Heart left ventricle (tissue), 13 donors: ENCODE results near the gene SUFU.

Experiments
- POLR2A ChIP-seq, 2 donors: fragments of 450-650 bp; IDR thresholded peaks; one replicate each; pipeline ENCODE4 v1.6.1; 2017; ENCODE audit warnings: antibody characterized with exemption in 2 of 2, mild to moderate bottlenecking in 2 of 2, moderate library complexity in 2 of 2
- TF ChIP-seq, protein P1 (sequence below), 12 donors: fragments of 200-600 bp; sonication (generic) in 4 of 12; IDR thresholded peaks; one replicate each; pipeline versions ENCODE4 v1.5.0 to v1.8.0; 2018 to 2022; ENCODE audit warnings: antibody characterized with exemption in 12 of 12, mild to moderate bottlenecking in 5 of 12
- donor health status: ischemic (EF 13 %, LVEDD 7.1; RV severe dilation, severe dysfunction).
- donor health status: DM: no; HTN: yes; CAD: no.
- donor health status: DM: no; HTN: no; CAD: no.
- donor health status: ischemic (EF 25% LVEDD 6.9; RV normal size, moderate dysfunction).
- donor health status: ischemic (EF 25% LVEDD 5.7; RV mildly dilated, moderate dysfunction).
- donor health status: ischemic (EF 35%, LVEDD 5.7; RV mildly dilated, moderate dysfunction).
- donor health status: nonischemic (EF 11% LVEDD 7.7; RV severe dilation, severe dysfunction).
- donor health status: DM: yes; HTN: yes; CAD: no.
- donor health status: PGD.
- donor health status: ischemic (EF 29% LVEDD 5.4; RV normal size, mild dysfunction).
- donor health status: nonischemic (EF 23%, LVEDD 6.1; RV moderate dilation, normal function).

GRCh38 chr10:102641880-102642735 is 138.3 kb downstream of the SUFU start:
- TF ChIP-seq POLR2A (IDR thresholded peaks at IDR 0.05), result peak; percentile 72 to 89
- TF ChIP-seq, protein P1, sequence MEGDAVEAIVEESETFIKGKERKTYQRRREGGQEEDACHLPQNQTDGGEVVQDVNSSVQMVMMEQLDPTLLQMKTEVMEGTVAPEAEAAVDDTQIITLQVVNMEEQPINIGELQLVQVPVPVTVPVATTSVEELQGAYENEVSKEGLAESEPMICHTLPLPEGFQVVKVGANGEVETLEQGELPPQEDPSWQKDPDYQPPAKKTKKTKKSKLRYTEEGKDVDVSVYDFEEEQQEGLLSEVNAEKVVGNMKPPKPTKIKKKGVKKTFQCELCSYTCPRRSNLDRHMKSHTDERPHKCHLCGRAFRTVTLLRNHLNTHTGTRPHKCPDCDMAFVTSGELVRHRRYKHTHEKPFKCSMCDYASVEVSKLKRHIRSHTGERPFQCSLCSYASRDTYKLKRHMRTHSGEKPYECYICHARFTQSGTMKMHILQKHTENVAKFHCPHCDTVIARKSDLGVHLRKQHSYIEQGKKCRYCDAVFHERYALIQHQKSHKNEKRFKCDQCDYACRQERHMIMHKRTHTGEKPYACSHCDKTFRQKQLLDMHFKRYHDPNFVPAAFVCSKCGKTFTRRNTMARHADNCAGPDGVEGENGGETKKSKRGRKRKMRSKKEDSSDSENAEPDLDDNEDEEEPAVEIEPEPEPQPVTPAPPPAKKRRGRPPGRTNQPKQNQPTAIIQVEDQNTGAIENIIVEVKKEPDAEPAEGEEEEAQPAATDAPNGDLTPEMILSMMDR (IDR thresholded peaks at IDR 0.05), result no peak
